Activated CD8-positive, alpha-beta T cell treated with anti-CD3 and anti-CD28 coated beads for 36 hours (primary cell): ENCODE measurements around the gene SLC50A1. TPM values are rescaled to one million over a fixed set of nuclear protein-coding genes. Genes with fewer than 3 reads are reported as not detected.

ENCODE experiments used
- ATAC-seq: fragments of 200-7000 bp; cut with Tn5 transposase; one replicate; pipeline ENCODE4 v1.10.0; 2021; ENCODE audit warnings: mild to moderate bottlenecking, moderate library complexity
- CTCF ChIA-PET: fragments of 350-600 bp; sonication (Branson Sonifier 250); formaldehyde crosslinking; loops from one replicate; lab custom pipeline; 2021; ENCODE audit warnings: antibody characterized with exemption; lab: Charles Lee
- POLR2A ChIA-PET: fragments of 350-600 bp; sonication (Branson Sonifier 250); formaldehyde crosslinking; loops from one replicate; lab custom pipeline; 2021; ENCODE audit warnings: antibody characterized with exemption; lab: Charles Lee
- DNase-seq: peaks from one replicate; pipeline ENCODE4 v3.0.0-alpha.2; 2020
- H3K27ac Mint-ChIP-seq: one replicate; pipeline ENCODE4 v1.8.0; 2021; ENCODE audit warnings: mild to moderate bottlenecking, mixed read lengths
- H3K27me3 Mint-ChIP-seq: one replicate; pipeline ENCODE4 v1.8.0; 2021; ENCODE audit warnings: mixed read lengths
- H3K36me3 Mint-ChIP-seq: one replicate; pipeline ENCODE4 v1.8.0; 2021; ENCODE audit warnings: low read depth, mixed read lengths
- H3K4me1 Mint-ChIP-seq: one replicate; pipeline ENCODE4 v1.8.0; 2021; ENCODE audit warnings: low read depth, mixed read lengths
- H3K4me3 Mint-ChIP-seq: one replicate; pipeline ENCODE4 v1.8.0; 2021; ENCODE audit warnings: mild to moderate bottlenecking, moderate library complexity, mixed read lengths
- H3K9me3 Mint-ChIP-seq: one replicate; pipeline ENCODE4 v1.8.0; 2021; ENCODE audit warnings: mixed read lengths
- CTCF ChIP-seq: fragments of 200-600 bp; IDR thresholded peaks from one replicate; pipeline ENCODE4 v1.8.0; 2022; ENCODE audit warnings: antibody characterized with exemption, mild to moderate bottlenecking
- intact Hi-C: fragments of 100-400 bp; cut with micrococcal nuclease; formaldehyde crosslinking; loops from one replicate; pipeline ENCODE4 v1.10.0; 2022
- total RNA-seq, 2 experiments: library from RNA; stranded (reverse); gene quantifications; one replicate each; pipeline ENCODE4 v1.2.3, GENCODE V29; 2021

The SLC50A1 gene
- total RNA-seq, 2 experiments from 2014 or later = 59.7 to 64.0 TPM

GRCh38 chr1:155186794-155187455 is 51.3 kb downstream of the SLC50A1 start:
- H3K4me1 Mint-ChIP-seq = peaks cover 2% of the 10 kb centered on the region
- CTCF ChIA-PET = interaction anchor here (1.3 to 2.6 kb wide), 2 partner anchors 12 to 96 kb away, joined by 3 to 10 read pairs; no protein-coding TSS in a partner anchor
- no peaks in the 10 kb centered on the region for H3K27me3 Mint-ChIP-seq
- no peak for TF ChIP-seq CTCF
- peak overlapping the region; percentile 53 for H3K27ac Mint-ChIP-seq
- no peaks in the 10 kb centered on the region for H3K36me3 Mint-ChIP-seq
- H3K9me3 Mint-ChIP-seq = no peaks in the 10 kb centered on the region
- intact Hi-C loops = no loop called here
- no peak for ATAC-seq
- no peak for DNase-seq
- H3K4me3 Mint-ChIP-seq = no peak overlapping the region
- POLR2A ChIA-PET = interaction anchor here (1.0 to 1.2 kb wide), 2 partner anchors 10 to 13 kb away, joined by 3 to 4 read pairs; partner anchors contain the start of gene TRIM46

GRCh38 chr1:155187456-155187891 is 51.8 kb downstream of the SLC50A1 start:
- ChIA-PET POLR2A (interaction anchor here (1.2 kb wide), 1 partner anchor 14 kb away, joined by 3 read pairs; the partner anchor contains the start of gene TRIM46), CTCF (interaction anchor here (2.6 kb wide), 1 partner anchor 12 kb away, joined by 10 read pairs; no protein-coding TSS in a partner anchor)
- intact Hi-C loops = no loop called here
- H3K4me1 Mint-ChIP-seq = peaks cover 7% of the 10 kb centered on the region
- H3K36me3 Mint-ChIP-seq = no peaks in the 10 kb centered on the region
- peak overlapping the region; percentile 53 for H3K27ac Mint-ChIP-seq
- DNase-seq (no peak), ATAC-seq (no peak)
- H3K4me3 Mint-ChIP-seq = no peak overlapping the region
- no peak for TF ChIP-seq CTCF
- H3K9me3 Mint-ChIP-seq = no peaks in the 10 kb centered on the region
- H3K27me3 Mint-ChIP-seq = no peaks in the 10 kb centered on the region

GRCh38 chr1:155188268-155188667 is 52.6 kb downstream of the SLC50A1 start:
- DNase-seq (no peak), ATAC-seq (no peak)
- Mint-ChIP-seq H3K4me1 (peaks cover 14% of the 10 kb centered on the region), H3K4me3 (no peak overlapping the region), H3K9me3 (no peaks in the 10 kb centered on the region), H3K36me3 (no peaks in the 10 kb centered on the region), H3K27ac (peak overlapping the region; percentile 58), H3K27me3 (no peaks in the 10 kb centered on the region)
- POLR2A ChIA-PET = interaction anchor here (1.2 kb wide), 1 partner anchor 14 kb away, joined by 3 read pairs; the partner anchor contains the start of gene TRIM46
- CTCF ChIA-PET = no interaction called here
- intact Hi-C loops = no loop called here
- TF ChIP-seq CTCF = no peak

Other genes with a start within 250 kb of the SLC50A1 start
- 10 to 100 TPM; 32.3 to 33.2 TPM for gene PMVK, start 199.1 kb upstream of the SLC50A1 start, total RNA-seq
- 10 to 100 TPM; 17.7 to 19.4 TPM for gene PBXIP1, start 179.8 kb upstream of the SLC50A1 start, total RNA-seq
- 10 to 100 TPM; 21.2 to 21.8 TPM for gene PYGO2, start 174.1 kb upstream of the SLC50A1 start, total RNA-seq
- 10 to 100 TPM; 32.3 to 34.2 TPM for gene SHC1, start 165.1 kb upstream of the SLC50A1 start, total RNA-seq
- gene CKS1B, start 161.2 kb upstream of the SLC50A1 start, total RNA-seq = 100 to 1,000 TPM; 172 to 173 TPM
- 10 to 100 TPM; 31.5 to 32.9 TPM for gene FLAD1, start 152.5 kb upstream of the SLC50A1 start, total RNA-seq
- not detected for gene LENEP, start 142.3 kb upstream of the SLC50A1 start, total RNA-seq
- 10 to 100 TPM; 26.3 to 26.5 TPM for gene ZBTB7B, start 133.1 kb upstream of the SLC50A1 start, total RNA-seq
- under 1 TPM; 0.20 to 0.36 TPM for gene DCST2, start 102.1 kb upstream of the SLC50A1 start, total RNA-seq
- gene DCST1, start 102.0 kb upstream of the SLC50A1 start, total RNA-seq = not detected
- gene ADAM15, start 84.5 kb upstream of the SLC50A1 start, total RNA-seq = 10 to 100 TPM; 36.4 to 37.2 TPM
- gene EFNA4, start 72.1 kb upstream of the SLC50A1 start, total RNA-seq = 1 to 10 TPM; 7.1 to 7.8 TPM
- gene EFNA3, start 57.0 kb upstream of the SLC50A1 start, total RNA-seq = 1 to 10 TPM; 5.1 to 8.6 TPM
- under 1 TPM; 0.59 to 0.60 TPM for gene EFNA1, start 8.0 kb upstream of the SLC50A1 start, total RNA-seq
- gene DPM3, start 4.7 kb downstream of the SLC50A1 start, total RNA-seq = 10 to 100 TPM; 37.1 to 38.1 TPM
- gene KRTCAP2, start 37.5 kb downstream of the SLC50A1 start, total RNA-seq = 100 to 1,000 TPM; 124 to 125 TPM
- gene TRIM46, start 38.0 kb downstream of the SLC50A1 start, total RNA-seq = 1 to 10 TPM; 5.8 to 6.1 TPM
- 10 to 100 TPM; 11.1 to 12.0 TPM for gene THBS3, start 72.0 kb downstream of the SLC50A1 start, total RNA-seq
- gene MTX1, start 72.8 kb downstream of the SLC50A1 start, total RNA-seq = 10 to 100 TPM; 59.2 to 61.0 TPM
- gene ENTREP3, start 119.6 kb downstream of the SLC50A1 start, total RNA-seq = 10 to 100 TPM; 41.1 to 42.2 TPM
- 10 to 100 TPM; 81.3 to 97.2 TPM for gene SCAMP3, start 126.5 kb downstream of the SLC50A1 start, total RNA-seq
- gene CLK2, start 137.7 kb downstream of the SLC50A1 start, total RNA-seq = 10 to 100 TPM; 80.6 to 85.4 TPM
- 1 to 10 TPM; 1.5 TPM for gene HCN3, start 141.6 kb downstream of the SLC50A1 start, total RNA-seq
- gene PKLR, start 165.6 kb downstream of the SLC50A1 start, total RNA-seq = not detected
- gene FDPS, start 173.0 kb downstream of the SLC50A1 start, total RNA-seq = 100 to 1,000 TPM; 293 to 316 TPM
- gene RUSC1, start 185.0 kb downstream of the SLC50A1 start, total RNA-seq = 10 to 100 TPM; 21.2 to 21.6 TPM